MCF 10A (cell line): ENCODE measurements around the gene UBXN11. TPM values are rescaled to one million over a fixed set of nuclear protein-coding genes. Genes with fewer than 3 reads are reported as not detected.
"Not testable (repeated sequence)": the region's sequence is repeated elsewhere in the genome, so short reads cannot be mapped to it uniquely, and the experiment has no call there.

Source experiments
- BruUV-seq: library from RNA; stranded (reverse); fragments of 400-500 nt; replicated peaks from 2 replicates; lab custom pipeline; 2021; lab: Mats Ljungman, UMichigan
- CTCF ChIA-PET: fragments of 300-600 bp; sonication (Branson Sonifier 250); formaldehyde crosslinking; extraction: SDS; loops from one replicate; lab custom pipeline; 2021; ENCODE audit warnings: antibody characterized with exemption, inconsistent platforms; lab: Yijun Ruan, JAX
- POLR2A ChIA-PET: fragments of 300-600, 350-650 bp; sonication (Branson Sonifier 250); formaldehyde crosslinking; extraction: SDS; loops from one replicate; lab custom pipeline; 2020; ENCODE audit warnings: antibody characterized with exemption, inconsistent platforms; lab: Yijun Ruan, JAX
- DNase-seq: peaks from one replicate; pipeline ENCODE4 v3.0.0-alpha.2; 2018; ENCODE audit not compliant: unreplicated experiment
- H3K27ac Mint-ChIP-seq: one replicate; pipeline ENCODE4 v1.8.0; 2022; ENCODE audit warnings: mild to moderate bottlenecking, low read depth, mixed read lengths; ENCODE audit not compliant: unreplicated experiment
- H3K27me3 Mint-ChIP-seq: one replicate; pipeline ENCODE4 v1.8.0; 2022; ENCODE audit warnings: mixed read lengths; ENCODE audit not compliant: insufficient read depth, unreplicated experiment
- H3K36me3 Mint-ChIP-seq: one replicate; pipeline ENCODE4 v1.8.0; 2022; ENCODE audit warnings: mild to moderate bottlenecking, moderate library complexity, mixed read lengths; ENCODE audit not compliant: insufficient read depth, unreplicated experiment
- H3K4me1 Mint-ChIP-seq: one replicate; pipeline ENCODE4 v1.8.0; 2022; ENCODE audit warnings: mixed read lengths; ENCODE audit not compliant: insufficient read depth, unreplicated experiment
- H3K4me3 Mint-ChIP-seq: one replicate; pipeline ENCODE4 v1.8.0; 2022; ENCODE audit warnings: mild to moderate bottlenecking, moderate library complexity, mixed read lengths; ENCODE audit not compliant: unreplicated experiment
- H3K9me3 Mint-ChIP-seq: one replicate; pipeline ENCODE4 v1.8.0; 2022; ENCODE audit warnings: mixed read lengths; ENCODE audit not compliant: unreplicated experiment
- intact Hi-C: fragments of 100-400 bp; cut with micrococcal nuclease; formaldehyde crosslinking; loops from 2 replicates; pipeline ENCODE4 v1.14.1; 2022
- total RNA-seq: library from RNA; stranded (reverse); gene quantifications from 2 replicates; pipeline ENCODE4 v1.2.3, GENCODE V29; 2022
- TF ChIP-seq, protein P1 (sequence below): fragments of 200-600 bp; IDR thresholded peaks from one replicate; pipeline ENCODE4 v1.8.0; 2022; ENCODE audit warnings: antibody characterized with exemption, mild to moderate bottlenecking; ENCODE audit not compliant: unreplicated experiment

Gene UBXN11
- total RNA-seq, 1 experiment from 2014 or later = 17.7 TPM

DNA sequence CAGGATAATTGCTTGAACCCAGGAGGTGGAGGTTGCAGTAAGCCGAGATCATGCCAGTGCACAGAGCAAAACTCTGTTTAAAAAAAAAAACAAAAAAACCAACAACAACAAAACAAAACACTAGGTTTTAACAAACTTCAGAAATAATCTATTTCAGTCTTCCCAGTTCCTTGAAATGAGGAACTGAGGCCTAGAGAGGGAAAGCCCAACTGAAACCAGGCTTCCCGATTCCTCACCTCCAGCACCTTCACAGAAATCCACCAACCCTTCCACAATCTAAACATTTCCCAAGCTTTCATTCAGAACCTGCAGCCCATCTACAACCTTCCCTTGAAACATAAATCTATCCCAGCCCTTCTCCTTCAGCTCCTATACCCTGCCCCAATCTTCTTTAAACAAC lies 10.7 kb upstream of the UBXN11 start:
- POLR2A ChIA-PET = interaction anchor here (0.5 to 1.2 kb wide), 3 partner anchors 10 to 321 kb away, joined by 3 to 4 read pairs (median 3); partner anchors contain the start of gene UBXN11
- no peak overlapping the region for H3K27ac Mint-ChIP-seq

GRCh38 chr1:26315874-26316850 lies 9.7 kb upstream of the UBXN11 start:
- no peak for DNase-seq
- TF ChIP-seq, protein P1, sequence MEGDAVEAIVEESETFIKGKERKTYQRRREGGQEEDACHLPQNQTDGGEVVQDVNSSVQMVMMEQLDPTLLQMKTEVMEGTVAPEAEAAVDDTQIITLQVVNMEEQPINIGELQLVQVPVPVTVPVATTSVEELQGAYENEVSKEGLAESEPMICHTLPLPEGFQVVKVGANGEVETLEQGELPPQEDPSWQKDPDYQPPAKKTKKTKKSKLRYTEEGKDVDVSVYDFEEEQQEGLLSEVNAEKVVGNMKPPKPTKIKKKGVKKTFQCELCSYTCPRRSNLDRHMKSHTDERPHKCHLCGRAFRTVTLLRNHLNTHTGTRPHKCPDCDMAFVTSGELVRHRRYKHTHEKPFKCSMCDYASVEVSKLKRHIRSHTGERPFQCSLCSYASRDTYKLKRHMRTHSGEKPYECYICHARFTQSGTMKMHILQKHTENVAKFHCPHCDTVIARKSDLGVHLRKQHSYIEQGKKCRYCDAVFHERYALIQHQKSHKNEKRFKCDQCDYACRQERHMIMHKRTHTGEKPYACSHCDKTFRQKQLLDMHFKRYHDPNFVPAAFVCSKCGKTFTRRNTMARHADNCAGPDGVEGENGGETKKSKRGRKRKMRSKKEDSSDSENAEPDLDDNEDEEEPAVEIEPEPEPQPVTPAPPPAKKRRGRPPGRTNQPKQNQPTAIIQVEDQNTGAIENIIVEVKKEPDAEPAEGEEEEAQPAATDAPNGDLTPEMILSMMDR = no peak
- intact Hi-C loops = loop anchor here (5.0 kb wide), 1 partner anchor 279 kb away; no protein-coding TSS in a partner anchor
- ChIA-PET CTCF (interaction anchor here (0.6 to 1.1 kb wide), 4 partner anchors 31 to 101 kb away, joined by 3 to 4 read pairs (median 3); partner anchors contain the start of gene CEP85), POLR2A (interaction anchor here (1.2 kb wide), 1 partner anchor 9 kb away, joined by 4 read pairs; the partner anchor contains the start of gene UBXN11)
- H3K27me3 Mint-ChIP-seq = no peaks in the 10 kb centered on the region
- no TSS peak for BruUV-seq
- H3K9me3 Mint-ChIP-seq = no peaks in the 10 kb centered on the region
- H3K36me3 Mint-ChIP-seq = no peaks in the 10 kb centered on the region
- H3K4me3 Mint-ChIP-seq = no peak overlapping the region
- no peak overlapping the region for H3K27ac Mint-ChIP-seq
- H3K4me1 Mint-ChIP-seq = peaks cover under 1% of the 10 kb centered on the region

More for the DNA sequence above, 10.7 kb upstream of the UBXN11 start:
- H3K36me3 Mint-ChIP-seq = no peaks in the 10 kb centered on the region
- TF ChIP-seq, protein P1 = no peak
- no peaks in the 10 kb centered on the region for H3K27me3 Mint-ChIP-seq
- intact Hi-C loops = loop anchor here (5.0 kb wide), 1 partner anchor 280 kb away; no protein-coding TSS in a partner anchor
- no TSS peak for BruUV-seq
- peaks cover 8% of the 10 kb centered on the region for H3K4me1 Mint-ChIP-seq
- H3K9me3 Mint-ChIP-seq = no peaks in the 10 kb centered on the region
- DNase-seq = no peak
- CTCF ChIA-PET = interaction anchor here (1.1 kb wide), 1 partner anchor 32 kb away, joined by 3 read pairs; no protein-coding TSS in a partner anchor
- no peak overlapping the region for H3K4me3 Mint-ChIP-seq

GRCh38 chr1:26314501-26314900 lies 8.1 kb upstream of the UBXN11 start:
- ChIA-PET POLR2A (interaction anchor here (1.0 kb wide), 1 partner anchor 7 kb away, joined by 4 read pairs; no protein-coding TSS in a partner anchor), CTCF (interaction anchor here (0.8 to 1.4 kb wide), 4 partner anchors 15 to 304 kb away, joined by 3 to 4 read pairs (median 4); partner anchors contain the start of gene CNKSR1)
- no TSS peak for BruUV-seq
- no peaks in the 10 kb centered on the region for H3K9me3 Mint-ChIP-seq
- no peak overlapping the region for H3K4me3 Mint-ChIP-seq
- H3K27ac Mint-ChIP-seq = no peak overlapping the region
- no peaks in the 10 kb centered on the region for H3K4me1 Mint-ChIP-seq
- H3K27me3 Mint-ChIP-seq = no peaks in the 10 kb centered on the region
- intact Hi-C loops = no loop called here
- H3K36me3 Mint-ChIP-seq = no peaks in the 10 kb centered on the region
- DNase-seq = no peak
- TF ChIP-seq, protein P1 = no peak

- not testable (repeated sequence) for H3K4me3 Mint-ChIP-seq
- intact Hi-C loops = loop anchor here (2.0 kb wide), 1 partner anchor 29 kb away; no protein-coding TSS in a partner anchor
- POLR2A ChIA-PET = interaction anchor here (0.6 to 2.2 kb wide), 4 partner anchors 23 to 153 kb away, joined by 3 to 6 read pairs (median 4); no protein-coding TSS in a partner anchor
Observed at GRCh38 chr1:26307966-26308899, 1.8 kb upstream of the UBXN11 start.

More at GRCh38 chr1:26307966-26308899, 1.8 kb upstream of the UBXN11 start:
- not testable (repeated sequence) for BruUV-seq, H3K36me3 Mint-ChIP-seq, DNase-seq, H3K27me3 Mint-ChIP-seq, H3K27ac Mint-ChIP-seq, H3K9me3 Mint-ChIP-seq
- CTCF ChIA-PET = interaction anchor here (0.6 to 2.0 kb wide), 9 partner anchors 13 to 450 kb away, joined by 3 to 12 read pairs (median 5); partner anchors contain the start of gene SH3BGRL3
- H3K4me1 Mint-ChIP-seq = peaks cover 11% of the 10 kb centered on the region
